Measurements from ENCODE around the gene HES5. TPM values are rescaled to one million over a fixed set of nuclear protein-coding genes. Genes with fewer than 3 reads are reported as not detected.
A peak's percentile ranks its signal among the peaks of the same experiment; 100 is the strongest.

The HES5 gene
- total and polyA plus RNA-seq, 2 of the 13 experiments (the other 11 are each of a cell fraction or from before 2014, with no cell fraction given): not detected

DNA sequence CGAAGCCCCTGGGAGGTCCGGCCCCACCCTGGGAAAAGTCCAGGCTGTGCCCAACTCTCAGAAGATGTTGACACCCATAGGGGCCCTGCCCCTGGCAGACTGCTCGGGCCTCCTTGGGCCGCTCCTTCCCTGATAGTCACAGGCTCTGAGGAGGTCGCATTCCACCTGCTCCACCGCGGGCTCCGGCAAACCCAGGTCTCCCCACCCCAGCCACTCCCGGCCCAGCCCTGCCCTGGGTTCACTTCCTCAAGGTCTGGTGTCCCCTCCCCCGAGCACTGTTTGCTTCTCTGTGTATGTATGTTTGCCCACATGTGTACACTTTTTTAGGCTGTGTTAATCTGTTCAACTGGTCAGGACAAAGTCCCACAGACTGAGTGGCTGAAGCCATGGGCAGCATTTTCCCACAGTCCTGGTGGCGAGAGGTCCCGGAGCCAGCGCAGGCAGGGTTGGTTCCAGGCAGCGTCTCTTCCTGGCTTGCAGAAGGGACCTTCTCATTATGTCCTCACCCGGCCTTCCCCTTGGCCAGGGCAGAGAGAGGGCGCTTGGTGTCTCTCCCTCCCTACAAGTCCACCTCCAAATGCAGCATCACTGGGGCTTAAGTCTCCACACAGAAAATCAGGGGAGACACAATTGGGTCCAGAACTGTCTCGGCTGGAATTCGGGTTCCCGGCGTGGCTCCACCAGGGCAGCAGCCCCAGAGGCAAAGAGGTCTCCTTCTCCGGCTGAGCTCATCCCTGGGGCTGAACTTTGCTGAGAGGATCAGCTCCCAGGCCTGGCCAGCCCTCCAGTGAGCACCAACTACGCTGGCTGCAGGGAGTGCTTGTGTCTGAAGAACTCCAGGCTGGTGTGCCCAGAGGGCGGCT, 46.0 kb upstream of the HES5 start (continued):
- TF ChIP-seq, protein P1, sequence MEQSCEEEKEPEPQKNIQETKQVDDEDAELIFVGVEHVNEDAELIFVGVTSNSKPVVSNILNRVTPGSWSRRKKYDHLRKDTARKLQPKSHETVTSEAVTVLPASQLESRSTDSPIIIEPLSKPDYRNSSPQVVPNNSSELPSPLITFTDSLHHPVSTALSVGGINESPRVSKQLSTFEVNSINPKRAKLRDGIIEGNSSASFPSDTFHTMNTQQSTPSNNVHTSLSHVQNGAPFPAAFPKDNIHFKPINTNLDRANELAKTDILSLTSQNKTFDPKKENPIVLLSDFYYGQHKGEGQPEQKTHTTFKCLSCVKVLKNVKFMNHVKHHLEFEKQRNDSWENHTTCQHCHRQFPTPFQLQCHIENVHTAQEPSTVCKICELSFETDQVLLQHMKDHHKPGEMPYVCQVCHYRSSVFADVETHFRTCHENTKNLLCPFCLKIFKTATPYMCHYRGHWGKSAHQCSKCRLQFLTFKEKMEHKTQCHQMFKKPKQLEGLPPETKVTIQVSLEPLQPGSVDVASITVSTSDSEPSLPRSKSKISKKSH (CRISPR knock-in tag; IDR thresholded peaks at IDR 0.05; ENCODE audit: borderline replicate concordance): 0 out of 2 replicates have a peak, but pooled peaks have one; percentile 32
- TF ChIP-seq, protein P2, sequence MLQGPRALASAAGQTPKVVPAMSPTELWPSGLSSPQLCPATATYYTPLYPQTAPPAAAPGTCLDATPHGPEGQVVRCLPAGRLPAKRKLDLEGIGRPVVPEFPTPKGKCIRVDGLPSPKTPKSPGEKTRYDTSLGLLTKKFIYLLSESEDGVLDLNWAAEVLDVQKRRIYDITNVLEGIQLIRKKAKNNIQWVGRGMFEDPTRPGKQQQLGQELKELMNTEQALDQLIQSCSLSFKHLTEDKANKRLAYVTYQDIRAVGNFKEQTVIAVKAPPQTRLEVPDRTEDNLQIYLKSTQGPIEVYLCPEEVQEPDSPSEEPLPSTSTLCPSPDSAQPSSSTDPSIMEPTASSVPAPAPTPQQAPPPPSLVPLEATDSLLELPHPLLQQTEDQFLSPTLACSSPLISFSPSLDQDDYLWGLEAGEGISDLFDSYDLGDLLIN (CRISPR knock-in tag; IDR thresholded peaks at IDR 0.05; ENCODE audit: borderline replicate concordance): no peak
- TF ChIP-seq SMARCC2 (IDR thresholded peaks at IDR 0.05): no peak
- TF ChIP-seq NCOA2 (CRISPR knock-in tag; IDR thresholded peaks at IDR 0.05): peak; percentile 55; the same call in 1 of the 2 replicates
- 0 out of 2 replicates have a peak, but pooled peaks have one; percentile 33 for TF ChIP-seq SNAI1 (CRISPR knock-in tag; IDR thresholded peaks at IDR 0.05; ENCODE audit: borderline replicate concordance)
- TF ChIP-seq, protein P3, sequence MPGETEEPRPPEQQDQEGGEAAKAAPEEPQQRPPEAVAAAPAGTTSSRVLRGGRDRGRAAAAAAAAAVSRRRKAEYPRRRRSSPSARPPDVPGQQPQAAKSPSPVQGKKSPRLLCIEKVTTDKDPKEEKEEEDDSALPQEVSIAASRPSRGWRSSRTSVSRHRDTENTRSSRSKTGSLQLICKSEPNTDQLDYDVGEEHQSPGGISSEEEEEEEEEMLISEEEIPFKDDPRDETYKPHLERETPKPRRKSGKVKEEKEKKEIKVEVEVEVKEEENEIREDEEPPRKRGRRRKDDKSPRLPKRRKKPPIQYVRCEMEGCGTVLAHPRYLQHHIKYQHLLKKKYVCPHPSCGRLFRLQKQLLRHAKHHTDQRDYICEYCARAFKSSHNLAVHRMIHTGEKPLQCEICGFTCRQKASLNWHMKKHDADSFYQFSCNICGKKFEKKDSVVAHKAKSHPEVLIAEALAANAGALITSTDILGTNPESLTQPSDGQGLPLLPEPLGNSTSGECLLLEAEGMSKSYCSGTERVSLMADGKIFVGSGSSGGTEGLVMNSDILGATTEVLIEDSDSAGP (CRISPR knock-in tag; IDR thresholded peaks at IDR 0.05; ENCODE audit: borderline replicate concordance): peak; percentile 16; the same call in 1 of the 2 replicates
- TF ChIP-seq, protein P4, sequence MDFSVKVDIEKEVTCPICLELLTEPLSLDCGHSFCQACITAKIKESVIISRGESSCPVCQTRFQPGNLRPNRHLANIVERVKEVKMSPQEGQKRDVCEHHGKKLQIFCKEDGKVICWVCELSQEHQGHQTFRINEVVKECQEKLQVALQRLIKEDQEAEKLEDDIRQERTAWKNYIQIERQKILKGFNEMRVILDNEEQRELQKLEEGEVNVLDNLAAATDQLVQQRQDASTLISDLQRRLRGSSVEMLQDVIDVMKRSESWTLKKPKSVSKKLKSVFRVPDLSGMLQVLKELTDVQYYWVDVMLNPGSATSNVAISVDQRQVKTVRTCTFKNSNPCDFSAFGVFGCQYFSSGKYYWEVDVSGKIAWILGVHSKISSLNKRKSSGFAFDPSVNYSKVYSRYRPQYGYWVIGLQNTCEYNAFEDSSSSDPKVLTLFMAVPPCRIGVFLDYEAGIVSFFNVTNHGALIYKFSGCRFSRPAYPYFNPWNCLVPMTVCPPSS (IDR thresholded peaks at IDR 0.05): no peak
- TF ChIP-seq PITX1 (CRISPR knock-in tag; IDR thresholded peaks at IDR 0.05): peak; percentile 92
- no peak for TF ChIP-seq ZNF780A (CRISPR knock-in tag; IDR thresholded peaks at IDR 0.05)
- TF ChIP-seq SOX6 (IDR thresholded peaks at IDR 0.05): no peak
- peak; percentile 82 for TF ChIP-seq SOX6 (CRISPR knock-in tag; IDR thresholded peaks at IDR 0.05)
- 0 out of 2 replicates have a peak, but pooled peaks have one; percentile 14 for TF ChIP-seq HHEX (CRISPR knock-in tag; IDR thresholded peaks at IDR 0.05)
- TF ChIP-seq HNF4G (IDR thresholded peaks at IDR 0.05; ENCODE audit: borderline replicate concordance, low read depth, low read length): peak; percentile 68
- peak; percentile 89 for TF ChIP-seq HNF4G (CRISPR knock-in tag; IDR thresholded peaks at IDR 0.05; ENCODE audit: borderline replicate concordance, low read depth)
- TF ChIP-seq JUN (CRISPR knock-in tag; IDR thresholded peaks at IDR 0.05): no peak
- TF ChIP-seq, protein P5, sequence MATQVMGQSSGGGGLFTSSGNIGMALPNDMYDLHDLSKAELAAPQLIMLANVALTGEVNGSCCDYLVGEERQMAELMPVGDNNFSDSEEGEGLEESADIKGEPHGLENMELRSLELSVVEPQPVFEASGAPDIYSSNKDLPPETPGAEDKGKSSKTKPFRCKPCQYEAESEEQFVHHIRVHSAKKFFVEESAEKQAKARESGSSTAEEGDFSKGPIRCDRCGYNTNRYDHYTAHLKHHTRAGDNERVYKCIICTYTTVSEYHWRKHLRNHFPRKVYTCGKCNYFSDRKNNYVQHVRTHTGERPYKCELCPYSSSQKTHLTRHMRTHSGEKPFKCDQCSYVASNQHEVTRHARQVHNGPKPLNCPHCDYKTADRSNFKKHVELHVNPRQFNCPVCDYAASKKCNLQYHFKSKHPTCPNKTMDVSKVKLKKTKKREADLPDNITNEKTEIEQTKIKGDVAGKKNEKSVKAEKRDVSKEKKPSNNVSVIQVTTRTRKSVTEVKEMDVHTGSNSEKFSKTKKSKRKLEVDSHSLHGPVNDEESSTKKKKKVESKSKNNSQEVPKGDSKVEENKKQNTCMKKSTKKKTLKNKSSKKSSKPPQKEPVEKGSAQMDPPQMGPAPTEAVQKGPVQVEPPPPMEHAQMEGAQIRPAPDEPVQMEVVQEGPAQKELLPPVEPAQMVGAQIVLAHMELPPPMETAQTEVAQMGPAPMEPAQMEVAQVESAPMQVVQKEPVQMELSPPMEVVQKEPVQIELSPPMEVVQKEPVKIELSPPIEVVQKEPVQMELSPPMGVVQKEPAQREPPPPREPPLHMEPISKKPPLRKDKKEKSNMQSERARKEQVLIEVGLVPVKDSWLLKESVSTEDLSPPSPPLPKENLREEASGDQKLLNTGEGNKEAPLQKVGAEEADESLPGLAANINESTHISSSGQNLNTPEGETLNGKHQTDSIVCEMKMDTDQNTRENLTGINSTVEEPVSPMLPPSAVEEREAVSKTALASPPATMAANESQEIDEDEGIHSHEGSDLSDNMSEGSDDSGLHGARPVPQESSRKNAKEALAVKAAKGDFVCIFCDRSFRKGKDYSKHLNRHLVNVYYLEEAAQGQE (IDR thresholded peaks at IDR 0.05; ENCODE audit: borderline replicate concordance in 1 of 2, low read depth in 1 of 2, low read length in 2 of 2): no peak
- no peak for TF ChIP-seq HOXD1 (CRISPR knock-in tag; IDR thresholded peaks at IDR 0.05)
- TF ChIP-seq TAF15 (IDR thresholded peaks at IDR 0.05; ENCODE audit: low read depth, low read length, poor library complexity, severe bottlenecking): no peak
- no peak for TF ChIP-seq ZNF558 (CRISPR knock-in tag; IDR thresholded peaks at IDR 0.05; ENCODE audit: borderline replicate concordance)

All from HepG2 (cell line).